Activated naive CD8-positive, alpha-beta T cell treated with anti-CD3 and anti-CD28 coated beads, Interleukin-2, amount 50 U/mL, for 24 hours (primary cell): ENCODE results near the gene MICALL2.

Source experiments
- ATAC-seq: fragments of 150-1000 bp; cut with Tn5 transposase; one replicate; pipeline ENCODE4 v1.10.0; 2021
- DNase-seq: peaks from one replicate; pipeline ENCODE4 v3.0.0; 2021
- H3K27ac Mint-ChIP-seq: one replicate; pipeline ENCODE4 v1.8.0; 2021; ENCODE audit warnings: mild to moderate bottlenecking, mixed read lengths
- H3K27me3 Mint-ChIP-seq: one replicate; pipeline ENCODE4 v1.8.0; 2021; ENCODE audit warnings: mixed read lengths
- H3K36me3 Mint-ChIP-seq: one replicate; pipeline ENCODE4 v1.8.0; 2021; ENCODE audit warnings: low read depth, mixed read lengths
- H3K4me1 Mint-ChIP-seq: one replicate; pipeline ENCODE4 v1.8.0; 2021; ENCODE audit warnings: mixed read lengths
- H3K4me3 Mint-ChIP-seq: one replicate; pipeline ENCODE4 v1.8.0; 2021; ENCODE audit warnings: mild to moderate bottlenecking, moderate library complexity, mixed read lengths
- H3K9me3 Mint-ChIP-seq: one replicate; pipeline ENCODE4 v1.8.0; 2021; ENCODE audit warnings: mixed read lengths

The MICALL2 gene

GRCh38 chr7:1496531-1497292 is 37.4 kb upstream of the MICALL2 start:
- ATAC-seq = no peak
- no peaks in the 10 kb centered on the region for H3K27me3 Mint-ChIP-seq
- H3K4me1 Mint-ChIP-seq = peaks cover 4% of the 10 kb centered on the region
- H3K36me3 Mint-ChIP-seq = peaks cover 9% of the 10 kb centered on the region
- no peak for DNase-seq
- H3K9me3 Mint-ChIP-seq = no peaks in the 10 kb centered on the region
- H3K4me3 Mint-ChIP-seq = no peak overlapping the region
- no peak overlapping the region for H3K27ac Mint-ChIP-seq

- Mint-ChIP-seq H3K4me1 (peaks cover 1% of the 10 kb centered on the region), H3K36me3 (peaks cover 9% of the 10 kb centered on the region), H3K27ac (no peak overlapping the region), H3K9me3 (no peaks in the 10 kb centered on the region), H3K4me3 (no peak overlapping the region), H3K27me3 (no peaks in the 10 kb centered on the region)
- DNase-seq (no peak), ATAC-seq (no peak)
Measured at GRCh38 chr7:1495564-1496242, 36.4 kb upstream of the MICALL2 start.

- DNase-seq = no peak
- Mint-ChIP-seq H3K4me3 (no peak overlapping the region), H3K27me3 (no peaks in the 10 kb centered on the region), H3K27ac (no peak overlapping the region), H3K36me3 (peaks cover 10% of the 10 kb centered on the region), H3K4me1 (no peaks in the 10 kb centered on the region), H3K9me3 (no peaks in the 10 kb centered on the region)
- ATAC-seq = no peak
Measured at GRCh38 chr7:1494866-1495563, 35.7 kb upstream of the MICALL2 start.

- ATAC-seq (no peak), DNase-seq (no peak)
- Mint-ChIP-seq H3K27me3 (no peaks in the 10 kb centered on the region), H3K4me1 (no peaks in the 10 kb centered on the region), H3K36me3 (peaks cover 10% of the 10 kb centered on the region), H3K9me3 (no peaks in the 10 kb centered on the region), H3K27ac (no peak overlapping the region), H3K4me3 (no peak overlapping the region)
Measured at GRCh38 chr7:1494447-1494846, 35.2 kb upstream of the MICALL2 start.

- Mint-ChIP-seq H3K4me1 (no peaks in the 10 kb centered on the region), H3K36me3 (peaks cover 10% of the 10 kb centered on the region), H3K27me3 (no peaks in the 10 kb centered on the region), H3K4me3 (no peak overlapping the region), H3K9me3 (no peaks in the 10 kb centered on the region), H3K27ac (no peak overlapping the region)
- ATAC-seq (no peak), DNase-seq (no peak)
Measured at GRCh38 chr7:1493571-1493970, 34.3 kb upstream of the MICALL2 start.

- peaks cover 10% of the 10 kb centered on the region for H3K36me3 Mint-ChIP-seq
- no peaks in the 10 kb centered on the region for H3K9me3 Mint-ChIP-seq
- H3K4me3 Mint-ChIP-seq = no peak overlapping the region
- H3K27me3 Mint-ChIP-seq = no peaks in the 10 kb centered on the region
- no peaks in the 10 kb centered on the region for H3K4me1 Mint-ChIP-seq
- no peak for DNase-seq
- H3K27ac Mint-ChIP-seq = no peak overlapping the region
- ATAC-seq = no peak
Measured at GRCh38 chr7:1493129-1493528, 33.9 kb upstream of the MICALL2 start.

DNA sequence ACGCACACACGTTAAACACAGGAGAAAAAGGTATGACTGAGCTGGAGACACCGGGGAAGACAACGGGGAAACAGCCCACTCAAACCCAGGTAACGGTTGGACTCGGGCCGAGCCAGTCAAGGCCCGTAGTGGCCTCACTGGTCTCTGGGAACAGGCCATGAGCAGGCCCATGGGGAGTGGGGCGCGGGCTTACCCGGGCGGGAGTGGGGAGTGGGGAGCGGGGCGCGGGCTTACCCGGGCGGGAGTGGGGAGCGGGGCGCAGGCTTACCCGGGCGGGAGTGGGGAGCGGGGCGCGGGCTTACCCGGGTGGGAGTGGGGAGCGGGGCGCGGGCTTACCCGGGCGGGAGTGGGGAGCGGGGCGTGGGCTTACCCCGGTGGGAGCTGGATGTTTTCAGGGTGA is 33.4 kb upstream of the MICALL2 start:
- Mint-ChIP-seq H3K4me3 (no peak overlapping the region), H3K27ac (no peak overlapping the region), H3K36me3 (peaks cover 10% of the 10 kb centered on the region), H3K4me1 (no peaks in the 10 kb centered on the region), H3K27me3 (no peaks in the 10 kb centered on the region), H3K9me3 (no peaks in the 10 kb centered on the region)
- ATAC-seq = no peak
- no peak for DNase-seq

DNA sequence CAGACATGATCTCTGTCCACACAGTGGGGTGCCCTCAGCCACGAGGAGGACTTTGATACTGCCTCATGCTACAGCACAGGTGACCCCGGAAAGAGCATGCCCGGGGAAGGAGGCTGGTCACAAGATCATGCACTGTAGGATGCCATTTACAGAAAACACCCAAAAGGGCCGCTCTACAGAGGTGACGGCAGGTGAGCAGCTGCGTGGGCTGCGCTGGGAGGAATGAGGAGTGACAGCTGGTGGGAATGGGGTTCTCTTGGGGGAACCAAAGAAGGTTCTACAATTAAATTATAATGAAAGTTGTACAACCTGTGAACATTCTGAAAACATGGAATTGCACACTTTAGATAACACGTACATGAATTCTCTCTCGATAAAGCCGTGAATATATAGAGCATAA is 33.0 kb upstream of the MICALL2 start:
- H3K27ac Mint-ChIP-seq = no peak overlapping the region
- no peaks in the 10 kb centered on the region for H3K4me1 Mint-ChIP-seq
- H3K9me3 Mint-ChIP-seq = no peaks in the 10 kb centered on the region
- no peak overlapping the region for H3K4me3 Mint-ChIP-seq
- ATAC-seq = no peak
- H3K27me3 Mint-ChIP-seq = no peaks in the 10 kb centered on the region
- H3K36me3 Mint-ChIP-seq = peaks cover 10% of the 10 kb centered on the region
- no peak for DNase-seq

DNA sequence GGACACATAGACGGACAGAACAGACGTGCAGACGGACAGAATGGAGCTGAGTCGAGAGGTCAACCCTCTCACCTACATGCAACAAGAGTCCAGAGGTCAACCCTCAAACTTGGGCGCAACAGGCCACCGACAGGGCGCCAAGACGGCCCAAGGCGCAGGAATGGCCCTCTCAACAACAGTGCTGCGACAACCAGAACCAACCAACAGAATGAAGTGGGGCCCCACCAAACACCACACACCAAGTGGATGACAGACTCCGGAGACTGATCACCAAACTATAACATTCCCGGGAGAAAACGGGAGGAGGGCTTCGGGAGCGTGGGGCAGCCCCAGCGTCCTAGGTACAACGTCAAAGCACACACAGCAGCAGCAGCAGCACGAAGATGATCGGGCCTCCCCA is 31.6 kb upstream of the MICALL2 start:
- Mint-ChIP-seq H3K9me3 (no peaks in the 10 kb centered on the region), H3K4me3 (no peak overlapping the region), H3K36me3 (peaks cover 10% of the 10 kb centered on the region), H3K27ac (no peak overlapping the region), H3K27me3 (no peaks in the 10 kb centered on the region), H3K4me1 (no peaks in the 10 kb centered on the region)
- DNase-seq (no peak), ATAC-seq (no peak)

DNA sequence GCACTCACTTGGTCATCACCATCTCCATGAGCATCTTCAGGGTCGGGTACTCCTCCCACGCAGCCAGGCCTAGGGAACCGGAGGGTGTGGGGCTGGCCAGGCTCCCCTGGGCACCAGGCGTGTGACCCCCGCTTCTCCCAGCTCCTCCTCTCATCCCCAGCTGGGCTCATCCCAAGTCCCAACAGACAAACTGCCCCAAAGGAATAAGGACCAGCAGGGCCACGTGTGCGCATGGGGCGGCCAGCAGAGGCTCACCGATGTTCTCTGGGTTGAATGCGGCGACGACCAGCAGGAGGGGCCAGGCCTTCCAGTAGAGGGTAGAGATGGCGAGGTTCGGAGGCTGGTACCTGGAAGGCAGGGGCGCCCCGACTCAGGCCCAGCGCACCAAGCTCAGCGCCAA is 30.1 kb upstream of the MICALL2 start:
- no peak for ATAC-seq
- Mint-ChIP-seq H3K27ac (no peak overlapping the region), H3K9me3 (no peaks in the 10 kb centered on the region), H3K36me3 (peaks cover 12% of the 10 kb centered on the region), H3K4me1 (no peaks in the 10 kb centered on the region), H3K4me3 (no peak overlapping the region), H3K27me3 (no peaks in the 10 kb centered on the region)
- DNase-seq = no peak

DNA sequence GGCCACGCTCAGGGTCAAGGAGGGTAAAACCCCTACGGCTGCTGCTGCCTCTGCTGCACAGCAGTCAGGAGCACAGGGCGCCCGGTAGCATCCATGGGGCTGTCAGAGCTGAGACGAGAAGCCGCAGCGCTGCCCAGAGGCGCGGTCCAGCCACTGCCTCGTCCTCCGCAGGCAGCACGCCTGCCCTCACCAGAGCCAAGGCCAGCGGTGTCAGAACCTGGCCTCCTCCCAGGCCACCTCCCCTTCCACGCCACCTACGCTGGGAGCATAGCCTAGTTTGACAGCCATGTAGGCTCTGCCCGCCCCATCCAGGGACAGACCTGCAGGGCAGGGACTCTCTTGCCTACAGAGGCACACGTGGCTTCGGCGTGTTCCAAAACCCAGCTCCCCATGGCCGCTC is 28.7 kb upstream of the MICALL2 start:
- no peak overlapping the region for H3K4me3 Mint-ChIP-seq
- no peaks in the 10 kb centered on the region for H3K4me1 Mint-ChIP-seq
- DNase-seq (no peak), ATAC-seq (no peak)
- no peaks in the 10 kb centered on the region for H3K9me3 Mint-ChIP-seq
- H3K27ac Mint-ChIP-seq = no peak overlapping the region
- no peaks in the 10 kb centered on the region for H3K27me3 Mint-ChIP-seq
- H3K36me3 Mint-ChIP-seq = peaks cover 12% of the 10 kb centered on the region

GRCh38 chr7:1487466-1487865 is 28.2 kb upstream of the MICALL2 start:
- ATAC-seq = no peak
- H3K4me3 Mint-ChIP-seq = no peak overlapping the region
- no peaks in the 10 kb centered on the region for H3K4me1 Mint-ChIP-seq
- H3K27me3 Mint-ChIP-seq = no peaks in the 10 kb centered on the region
- no peak for DNase-seq
- H3K9me3 Mint-ChIP-seq = no peaks in the 10 kb centered on the region
- peaks cover 11% of the 10 kb centered on the region for H3K36me3 Mint-ChIP-seq
- H3K27ac Mint-ChIP-seq = no peak overlapping the region

DNA sequence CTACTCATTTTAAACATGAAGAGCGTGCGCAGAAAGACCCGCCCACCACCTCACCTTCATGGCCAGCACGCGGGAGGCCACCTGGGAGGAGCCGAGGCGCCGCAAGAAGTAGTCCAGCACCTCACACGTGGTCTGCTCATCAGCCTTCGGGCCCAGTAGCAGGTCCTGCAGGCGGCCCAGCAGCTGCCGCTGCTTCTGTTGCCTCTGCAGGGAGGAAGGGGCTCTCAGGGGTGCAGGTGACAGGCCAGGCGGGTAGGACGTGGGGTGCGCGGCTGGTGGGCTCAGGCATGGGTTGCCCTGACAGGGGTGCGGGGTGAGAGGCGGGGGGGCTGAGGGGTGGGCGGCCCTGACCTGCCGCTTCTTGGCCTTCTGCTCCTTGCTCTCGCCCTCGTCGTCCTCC is 27.3 kb upstream of the MICALL2 start:
- H3K27me3 Mint-ChIP-seq = no peaks in the 10 kb centered on the region
- H3K36me3 Mint-ChIP-seq = peaks cover 9% of the 10 kb centered on the region
- no peak for ATAC-seq
- no peak overlapping the region for H3K27ac Mint-ChIP-seq
- no peak for DNase-seq
- H3K9me3 Mint-ChIP-seq = no peaks in the 10 kb centered on the region
- no peak overlapping the region for H3K4me3 Mint-ChIP-seq
- no peaks in the 10 kb centered on the region for H3K4me1 Mint-ChIP-seq

DNA sequence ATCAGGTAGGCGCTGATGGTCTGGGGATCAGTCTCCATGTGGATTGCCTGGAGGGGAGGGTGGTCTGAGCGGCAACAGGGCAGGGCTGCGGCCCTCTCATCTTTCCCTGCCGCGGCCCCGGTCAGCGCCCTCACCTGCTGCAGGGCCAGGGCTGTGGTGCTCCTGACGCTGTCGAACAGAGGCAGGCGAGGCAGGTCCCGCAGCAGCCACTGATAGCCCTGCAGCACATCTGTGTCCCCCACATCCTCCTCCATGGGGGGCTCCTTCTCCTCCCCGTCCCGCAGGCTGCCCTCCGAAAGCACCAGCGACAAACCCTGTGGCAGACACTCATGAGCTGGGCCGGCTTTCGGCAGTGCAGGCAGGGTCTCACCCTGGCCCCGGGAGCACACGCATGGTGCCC is 25.9 kb upstream of the MICALL2 start:
- DNase-seq = no peak
- Mint-ChIP-seq H3K36me3 (peaks cover 2% of the 10 kb centered on the region), H3K27ac (no peak overlapping the region), H3K27me3 (no peaks in the 10 kb centered on the region), H3K4me1 (no peaks in the 10 kb centered on the region), H3K4me3 (no peak overlapping the region), H3K9me3 (no peaks in the 10 kb centered on the region)
- no peak for ATAC-seq

DNA sequence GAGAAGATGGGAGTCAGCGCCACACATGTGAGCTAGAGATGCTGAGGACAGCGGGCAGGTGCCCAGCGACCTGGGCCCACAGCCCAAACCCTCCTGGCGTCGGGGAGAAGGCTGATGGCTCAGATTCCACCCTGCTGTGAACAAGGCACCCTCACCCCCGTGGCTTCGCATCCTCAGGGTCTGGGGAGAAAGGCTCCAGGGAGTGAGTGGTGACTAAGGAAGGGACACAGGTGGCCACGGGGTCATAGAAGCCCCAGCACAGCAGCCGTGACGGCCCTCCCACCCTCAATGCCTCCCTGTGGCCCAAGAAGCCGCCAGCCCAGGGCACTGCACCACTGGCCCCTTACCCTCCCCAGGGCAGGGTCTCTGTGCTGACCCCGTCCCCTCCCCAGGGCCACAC is 25.3 kb upstream of the MICALL2 start:
- Mint-ChIP-seq H3K27ac (no peak overlapping the region), H3K36me3 (peaks cover 2% of the 10 kb centered on the region), H3K9me3 (no peaks in the 10 kb centered on the region), H3K27me3 (no peaks in the 10 kb centered on the region), H3K4me1 (no peaks in the 10 kb centered on the region), H3K4me3 (no peak overlapping the region)
- no peak for DNase-seq
- no peak for ATAC-seq
